HG03457 (cell line): ENCODE results near the gene KMT2B.

ENCODE experiments used
- ATAC-seq: cut with Tn5 transposase; IDR thresholded peaks from one replicate; pipeline ENCODE4 v1.9.1; 2021; ENCODE audit warnings: moderate number of reproducible peaks; ENCODE audit not compliant: unreplicated experiment

KMT2B gene

GRCh38 chr19:35741203-35741515 is 23.4 kb downstream of the KMT2B start:
- ATAC-seq, result no peak

- no peak for ATAC-seq
These were observed 24.4 kb downstream of the KMT2B start, which contains the start of gene IGFLR1 for GRCh38 chr19:35742121-35742724. Gene IGFLR1, minus strand, starts transcription at chr19:35742452. Its CDS starts 1,272 bp downstream, at chr19:35741180.

GRCh38 chr19:35743640-35744429 is 26.0 kb downstream of the KMT2B start:
- no peak for ATAC-seq

GRCh38 chr19:35744430-35745327 is 26.9 kb downstream of the KMT2B start:
- ATAC-seq, result no peak

- peak; percentile 28 for ATAC-seq
These were observed 27.7 kb downstream of the KMT2B start, which contains the start of the genes PSENEN and U2AF1L4 for GRCh38 chr19:35745328-35746086. Gene PSENEN, plus strand, starts transcription at chr19:35745651. Its CDS starts 280 bp downstream, at chr19:35745931. Gene U2AF1L4, minus strand, starts transcription at chr19:35745418. Its CDS starts 27 bp downstream, at chr19:35745391.

- no peak for ATAC-seq
These were observed 28.3 kb downstream of the KMT2B start for GRCh38 chr19:35746087-35746462.

- ATAC-seq, result no peak
These were observed 28.7 kb downstream of the KMT2B start for GRCh38 chr19:35746531-35746930.

GRCh38 chr19:35748106-35749020 is 30.6 kb downstream of the KMT2B start, which contains the start of gene LIN37:
Gene LIN37, plus strand, starts transcription at chr19:35748576. Its CDS starts 149 bp downstream, at chr19:35748725.
- ATAC-seq, result peak; percentile 54

GRCh38 chr19:35750167-35750566 is 32.4 kb downstream of the KMT2B start:
- no peak for ATAC-seq

GRCh38 chr19:35751839-35752745 is 34.3 kb downstream of the KMT2B start:
- no peak for ATAC-seq

- no peak for ATAC-seq
These were observed 35.0 kb downstream of the KMT2B start for GRCh38 chr19:35752746-35753350.

- ATAC-seq, result no peak
These were observed 36.0 kb downstream of the KMT2B start for GRCh38 chr19:35753634-35754369.

- ATAC-seq, result no peak
These were observed 36.7 kb downstream of the KMT2B start for GRCh38 chr19:35754370-35755130.

GRCh38 chr19:35755131-35755549 is 37.3 kb downstream of the KMT2B start:
- ATAC-seq, result no peak

- ATAC-seq, result no peak
These were observed 38.0 kb downstream of the KMT2B start for GRCh38 chr19:35755550-35756376.
